Measurements from ENCODE around the gene PTPRU.

DNA sequence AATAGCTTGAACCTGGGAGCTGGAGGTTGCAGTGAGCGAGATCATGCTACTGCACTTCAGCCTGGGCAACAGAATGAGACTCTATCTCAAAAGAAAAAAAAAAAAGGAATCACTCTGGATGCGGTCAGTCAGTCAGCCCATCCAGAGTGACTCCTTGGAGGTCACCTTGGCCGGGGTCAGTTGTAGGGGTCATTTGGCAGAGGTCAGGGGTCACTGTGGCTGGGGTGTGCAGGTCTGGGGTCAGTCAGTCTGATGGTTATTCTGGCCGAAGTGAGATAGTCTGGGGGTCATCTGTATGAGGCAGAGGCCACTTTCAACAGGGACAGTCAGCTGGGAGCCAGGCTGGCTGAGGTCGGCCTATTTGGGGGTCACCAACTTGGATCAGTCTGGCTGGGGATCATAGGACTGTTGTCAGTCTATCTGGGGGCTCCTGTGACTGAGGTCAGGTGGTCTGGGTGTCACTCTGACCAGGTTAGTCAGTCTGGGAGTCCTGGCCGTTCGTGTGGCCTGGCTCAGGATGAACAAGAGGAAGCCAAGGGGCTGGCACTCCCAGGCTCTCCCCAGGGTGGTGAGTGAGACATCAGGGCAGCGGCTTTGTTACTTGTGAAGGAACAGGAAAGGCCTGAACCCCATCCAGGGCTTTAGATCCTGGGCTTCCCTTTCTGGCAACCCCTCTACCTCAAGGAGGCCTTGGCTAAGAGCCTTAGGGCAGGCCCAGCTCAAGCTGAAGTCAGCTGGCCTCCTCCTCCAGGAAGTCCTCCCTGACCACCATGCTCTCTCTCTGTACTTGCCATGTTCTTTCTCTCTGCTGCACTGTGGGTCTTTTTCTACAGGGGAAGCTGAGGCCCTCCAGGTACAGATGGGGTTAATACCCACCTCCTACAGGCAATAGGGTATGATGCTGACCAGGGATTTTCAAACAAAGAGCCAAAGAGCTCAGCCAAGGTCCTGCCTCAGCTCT lies 15.1 kb downstream of the PTPRU start:
- TF ChIP-seq, protein P1, sequence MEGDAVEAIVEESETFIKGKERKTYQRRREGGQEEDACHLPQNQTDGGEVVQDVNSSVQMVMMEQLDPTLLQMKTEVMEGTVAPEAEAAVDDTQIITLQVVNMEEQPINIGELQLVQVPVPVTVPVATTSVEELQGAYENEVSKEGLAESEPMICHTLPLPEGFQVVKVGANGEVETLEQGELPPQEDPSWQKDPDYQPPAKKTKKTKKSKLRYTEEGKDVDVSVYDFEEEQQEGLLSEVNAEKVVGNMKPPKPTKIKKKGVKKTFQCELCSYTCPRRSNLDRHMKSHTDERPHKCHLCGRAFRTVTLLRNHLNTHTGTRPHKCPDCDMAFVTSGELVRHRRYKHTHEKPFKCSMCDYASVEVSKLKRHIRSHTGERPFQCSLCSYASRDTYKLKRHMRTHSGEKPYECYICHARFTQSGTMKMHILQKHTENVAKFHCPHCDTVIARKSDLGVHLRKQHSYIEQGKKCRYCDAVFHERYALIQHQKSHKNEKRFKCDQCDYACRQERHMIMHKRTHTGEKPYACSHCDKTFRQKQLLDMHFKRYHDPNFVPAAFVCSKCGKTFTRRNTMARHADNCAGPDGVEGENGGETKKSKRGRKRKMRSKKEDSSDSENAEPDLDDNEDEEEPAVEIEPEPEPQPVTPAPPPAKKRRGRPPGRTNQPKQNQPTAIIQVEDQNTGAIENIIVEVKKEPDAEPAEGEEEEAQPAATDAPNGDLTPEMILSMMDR (IDR thresholded peaks at IDR 0.05 in 2 of 3, conservative IDR thresholded peaks at IDR 0.05 in 1 of 3; ENCODE audit: borderline replicate concordance in 1 of 3, insufficient read depth in 1 of 3, low read depth in 2 of 3, low read length in 2 of 3) = no peak
- no peak for TF ChIP-seq POLR2A (IDR thresholded peaks at IDR 0.05; ENCODE audit: borderline replicate concordance, extremely low read depth, insufficient read depth, insufficient read length)
- no peak for TF ChIP-seq EZH2 (IDR thresholded peaks at IDR 0.05)
- no peak for TF ChIP-seq RAD21 (IDR thresholded peaks at IDR 0.05; ENCODE audit: low read depth)
- no peak for TF ChIP-seq YY1 (IDR thresholded peaks at IDR 0.05; ENCODE audit: extremely low read depth, insufficient replicate concordance, low read depth, low read length)
- TF ChIP-seq ZNF274 (IDR thresholded peaks at IDR 0.05; ENCODE audit: low read depth, low read length) = no peak
- TF ChIP-seq, protein P2, sequence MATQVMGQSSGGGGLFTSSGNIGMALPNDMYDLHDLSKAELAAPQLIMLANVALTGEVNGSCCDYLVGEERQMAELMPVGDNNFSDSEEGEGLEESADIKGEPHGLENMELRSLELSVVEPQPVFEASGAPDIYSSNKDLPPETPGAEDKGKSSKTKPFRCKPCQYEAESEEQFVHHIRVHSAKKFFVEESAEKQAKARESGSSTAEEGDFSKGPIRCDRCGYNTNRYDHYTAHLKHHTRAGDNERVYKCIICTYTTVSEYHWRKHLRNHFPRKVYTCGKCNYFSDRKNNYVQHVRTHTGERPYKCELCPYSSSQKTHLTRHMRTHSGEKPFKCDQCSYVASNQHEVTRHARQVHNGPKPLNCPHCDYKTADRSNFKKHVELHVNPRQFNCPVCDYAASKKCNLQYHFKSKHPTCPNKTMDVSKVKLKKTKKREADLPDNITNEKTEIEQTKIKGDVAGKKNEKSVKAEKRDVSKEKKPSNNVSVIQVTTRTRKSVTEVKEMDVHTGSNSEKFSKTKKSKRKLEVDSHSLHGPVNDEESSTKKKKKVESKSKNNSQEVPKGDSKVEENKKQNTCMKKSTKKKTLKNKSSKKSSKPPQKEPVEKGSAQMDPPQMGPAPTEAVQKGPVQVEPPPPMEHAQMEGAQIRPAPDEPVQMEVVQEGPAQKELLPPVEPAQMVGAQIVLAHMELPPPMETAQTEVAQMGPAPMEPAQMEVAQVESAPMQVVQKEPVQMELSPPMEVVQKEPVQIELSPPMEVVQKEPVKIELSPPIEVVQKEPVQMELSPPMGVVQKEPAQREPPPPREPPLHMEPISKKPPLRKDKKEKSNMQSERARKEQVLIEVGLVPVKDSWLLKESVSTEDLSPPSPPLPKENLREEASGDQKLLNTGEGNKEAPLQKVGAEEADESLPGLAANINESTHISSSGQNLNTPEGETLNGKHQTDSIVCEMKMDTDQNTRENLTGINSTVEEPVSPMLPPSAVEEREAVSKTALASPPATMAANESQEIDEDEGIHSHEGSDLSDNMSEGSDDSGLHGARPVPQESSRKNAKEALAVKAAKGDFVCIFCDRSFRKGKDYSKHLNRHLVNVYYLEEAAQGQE (IDR thresholded peaks at IDR 0.05; ENCODE audit: low read depth) = no peak
- TF ChIP-seq POLR2AphosphoS5 (IDR thresholded peaks at IDR 0.05; ENCODE audit: low read depth, low read length) = no peak
- no peak for TF ChIP-seq ELF1 (IDR thresholded peaks at IDR 0.05; ENCODE audit: borderline replicate concordance, low read depth)
- TF ChIP-seq SRF (IDR thresholded peaks at IDR 0.05; ENCODE audit: low read depth) = no peak
- TF ChIP-seq TCF7L2 (IDR thresholded peaks at IDR 0.05; ENCODE audit: borderline replicate concordance, extremely low read depth, insufficient read depth, insufficient read length) = no peak
- TF ChIP-seq SIN3A (IDR thresholded peaks at IDR 0.05; ENCODE audit: low read depth) = no peak
- TF ChIP-seq, protein P3, sequence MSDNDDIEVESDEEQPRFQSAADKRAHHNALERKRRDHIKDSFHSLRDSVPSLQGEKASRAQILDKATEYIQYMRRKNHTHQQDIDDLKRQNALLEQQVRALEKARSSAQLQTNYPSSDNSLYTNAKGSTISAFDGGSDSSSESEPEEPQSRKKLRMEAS (IDR thresholded peaks at IDR 0.05) = no peak
